HepG2 (cell line): ENCODE measurements around the gene PCGF3. TPM values are rescaled to one million over a fixed set of nuclear protein-coding genes. Genes with fewer than 3 reads are reported as not detected.

ENCODE experiments used
- AGO1 ChIP-seq: fragments of 200-400 bp; formaldehyde crosslinking; IDR thresholded peaks from 2 replicates; pipeline ENCODE4 v1.6.1; 2017; ENCODE audit warnings: mild to moderate bottlenecking, low read depth, low read length, moderate library complexity; ENCODE audit not compliant: poor library complexity, severe bottlenecking
- AKAP8 ChIP-seq: sonication (generic); formaldehyde crosslinking; IDR thresholded peaks from 2 replicates; pipeline ENCODE4 v1.5.1; 2020; ENCODE audit warnings: mild to moderate bottlenecking, missing genetic modification reagents
- DR1 ChIP-seq: sonication (generic); formaldehyde crosslinking; IDR thresholded peaks from 2 replicates; pipeline ENCODE4 v1.8.0; 2021; ENCODE audit warnings: mild to moderate bottlenecking, missing genetic modification reagents, inconsistent platforms
- HNF4G ChIP-seq, 2 experiments: sonication (generic) in 1 of 2; formaldehyde crosslinking in 1 of 2; IDR thresholded peaks; 2 replicates each; pipeline versions ENCODE4 v1.4.0 to v1.6.1; 2011 to 2020; ENCODE audit warnings: borderline replicate concordance in 2 of 2, low read depth in 2 of 2, mild to moderate bottlenecking in 2 of 2, low read length in 1 of 2, missing genetic modification reagents in 1 of 2, moderate library complexity in 1 of 2
- KDM3A ChIP-seq: IDR thresholded peaks from 2 replicates; pipeline ENCODE4 v1.6.1; 2018; ENCODE audit warnings: low read depth, missing compliant biosample characterization
- KDM4B ChIP-seq: sonication (generic); formaldehyde crosslinking; IDR thresholded peaks from 2 replicates; pipeline ENCODE4 v1.4.0; 2020; ENCODE audit warnings: missing genetic modification reagents
- KDM5B ChIP-seq: sonication (generic); formaldehyde crosslinking; IDR thresholded peaks from 2 replicates; pipeline ENCODE4 v1.4.0; 2020; ENCODE audit warnings: missing genetic modification reagents, mild to moderate bottlenecking, borderline replicate concordance
- MLX ChIP-seq: IDR thresholded peaks from 2 replicates; pipeline ENCODE4 v1.6.1; 2016
- NCOR1 ChIP-seq: fragments of 200-600 bp; sonication (generic); IDR thresholded peaks from 2 replicates; pipeline ENCODE4 v1.7.0; 2017; ENCODE audit warnings: antibody characterized with exemption, low read length, borderline replicate concordance
- PPARG ChIP-seq: conservative IDR thresholded peaks from 2 replicates; pipeline ENCODE4 v1.6.1; 2016; ENCODE audit warnings: missing biosample characterization, missing genetic modification reagents
- RARG ChIP-seq: sonication (generic); formaldehyde crosslinking; IDR thresholded peaks from 2 replicates; pipeline ENCODE4 v1.4.0; 2020; ENCODE audit warnings: low read depth, mild to moderate bottlenecking, missing genetic modification reagents
- SNAI1 ChIP-seq: sonication (generic); formaldehyde crosslinking; IDR thresholded peaks from 2 replicates; pipeline ENCODE4 v1.5.0; 2020; ENCODE audit warnings: mild to moderate bottlenecking, missing genetic modification reagents, borderline replicate concordance
- SOX6 ChIP-seq, 2 experiments: fragments of 450-650 bp in 1 of 2; sonication (generic) in 1 of 2; formaldehyde crosslinking in 1 of 2; IDR thresholded peaks; 2 replicates each; pipeline versions ENCODE4 v1.4.0 to v1.6.1; 2017 to 2020; ENCODE audit warnings: antibody characterized with exemption in 1 of 2, mild to moderate bottlenecking in 1 of 2, missing genetic modification reagents in 1 of 2
- SP1 ChIP-seq, 2 experiments: fragments of 450-650 bp in 1 of 2; sonication (generic) in 1 of 2; formaldehyde crosslinking in 1 of 2; IDR thresholded peaks; 2 replicates each; pipeline versions ENCODE4 v1.4.0 to v1.6.1; 2016 to 2020; ENCODE audit warnings: missing genetic modification reagents in 1 of 2
- TAF15 ChIP-seq: fragments of 200-400 bp; formaldehyde crosslinking; IDR thresholded peaks from one replicate; pipeline ENCODE4 v1.6.1; 2018; ENCODE audit warnings: mild to moderate bottlenecking, low read depth, low read length; ENCODE audit not compliant: poor library complexity, severe bottlenecking
- TBP ChIP-seq: sonication (generic); formaldehyde crosslinking; IDR thresholded peaks from 2 replicates; pipeline ENCODE4 v1.5.0; 2020; ENCODE audit warnings: missing genetic modification reagents
- TCF12 ChIP-seq, 2 experiments: fragments of 450-650 bp in 1 of 2; sonication (generic) in 1 of 2; formaldehyde crosslinking in 1 of 2; IDR thresholded peaks; 2 replicates each; pipeline versions ENCODE4 v1.6.1 to v1.8.0; 2017 to 2022; ENCODE audit warnings: antibody characterized with exemption in 1 of 2, mild to moderate bottlenecking in 1 of 2, missing genetic modification reagents in 1 of 2, moderate library complexity in 1 of 2
- TCF7 ChIP-seq: sonication (generic); IDR thresholded peaks from 2 replicates; pipeline ENCODE4 v1.6.1; 2016; ENCODE audit warnings: antibody characterized with exemption, low read depth
- ZNF18 ChIP-seq: sonication (generic); formaldehyde crosslinking; IDR thresholded peaks from 2 replicates; pipeline ENCODE4 v1.8.0; 2022; ENCODE audit warnings: mild to moderate bottlenecking, missing genetic modification reagents; ENCODE audit not compliant: insufficient replicate concordance
- ZNF253 ChIP-seq: sonication (generic); formaldehyde crosslinking; IDR thresholded peaks from 2 replicates; pipeline ENCODE4 v1.8.0; 2022; ENCODE audit warnings: mild to moderate bottlenecking, missing genetic modification reagents, borderline replicate concordance
- ZNF264 ChIP-seq: sonication (generic); formaldehyde crosslinking; IDR thresholded peaks from 2 replicates; pipeline ENCODE4 v1.4.0; 2020; ENCODE audit warnings: missing genetic modification reagents
- ZNF501 ChIP-seq: sonication (generic); formaldehyde crosslinking; IDR thresholded peaks from 2 replicates; pipeline ENCODE4 v1.5.1; 2020; ENCODE audit warnings: mild to moderate bottlenecking, moderate library complexity, missing genetic modification reagents
- ZNF563 ChIP-seq: sonication (generic); formaldehyde crosslinking; IDR thresholded peaks from 2 replicates; pipeline ENCODE4 v1.8.0; 2022; ENCODE audit warnings: mild to moderate bottlenecking, moderate library complexity, missing genetic modification reagents
- ZNF777 ChIP-seq: sonication (generic); formaldehyde crosslinking; IDR thresholded peaks from 2 replicates; pipeline ENCODE4 v1.4.0; 2020; ENCODE audit warnings: missing genetic modification reagents
- ZNF839 ChIP-seq: sonication (generic); formaldehyde crosslinking; IDR thresholded peaks from 2 replicates; pipeline ENCODE4 v1.4.0; 2020; ENCODE audit warnings: missing genetic modification reagents, mild to moderate bottlenecking, borderline replicate concordance
- polyA plus RNA-seq, 8 experiments: library from polyadenylated mRNA; depleted of rRNA in 3 of 8; stranded (reverse) in 7 of 8; unstranded in 1 of 8; fragments of >200 nt; fragmentation: Illumina TruSeq in 4 of 8; extraction: Trizol in 4 of 8; gene quantifications; 2 replicates each; pipeline versions ENCODE4 v1.2.1 to v1.2.3, GENCODE V29; 2011 to 2016; ENCODE audit warnings: low read depth in 4 of 8, missing spikeins in 1 of 8, mixed read lengths in 1 of 8; ENCODE audit not compliant: insufficient read depth in 1 of 8
- total RNA-seq, 5 experiments: library from RNA; depleted of rRNA; stranded (reverse); fragments of >200 nt; fragmentation: Illumina TruSeq; extraction: Trizol; gene quantifications; 2 replicates each; pipeline ENCODE4 v1.2.3, GENCODE V29; 2016; ENCODE audit warnings: low read depth in 1 of 5

Gene PCGF3
- total and polyA plus RNA-seq, 2 of the 13 experiments (the other 11 are each of a cell fraction or from before 2014, with no cell fraction given), result 28.6 to 66.2 TPM

GRCh38 chr4:781493-782216 is 76.0 kb downstream of the PCGF3 start (continued):
- TF ChIP-seq KDM5B (peak; percentile 74), AGO1 (peak; percentile 14), PPARG (CRISPR knock-in tag) (no peak), MLX (CRISPR knock-in tag) (no peak), NCOR1 (no peak; the same call in 1 of the 2 replicates), TAF15 (peak; percentile 51), ZNF839 (CRISPR knock-in tag) (no peak; the same call in 1 of the 2 replicates), SOX6 (IDR thresholded peaks at IDR 0.05) (no peak), SOX6 (CRISPR knock-in tag; IDR thresholded peaks at IDR 0.05) (peak; percentile 31; the same call in 1 of the 2 replicates), ZNF501 (peak; percentile 64; the same call in 1 of the 2 replicates), RARG (no peak), SNAI1 (CRISPR knock-in tag) (0 out of 2 replicates have a peak, but pooled peaks have one; percentile 59), ZNF777 (CRISPR knock-in tag) (peak; percentile 16; the same call in 1 of the 2 replicates), DR1 (CRISPR knock-in tag) (peak; percentile 51), ZNF253 (peak; percentile 76; the same call in 1 of the 2 replicates), KDM3A (0 out of 2 replicates have a peak, but pooled peaks have one; percentile 27), HNF4G (IDR thresholded peaks at IDR 0.05; ENCODE audit: borderline replicate concordance, low read depth, low read length) (no peak), HNF4G (CRISPR knock-in tag; IDR thresholded peaks at IDR 0.05; ENCODE audit: borderline replicate concordance, low read depth) (peak; percentile 63; the same call in 1 of the 2 replicates), ZNF563 (CRISPR knock-in tag) (peak; percentile 30; the same call in 1 of the 2 replicates), ZNF264 (CRISPR knock-in tag) (peak; percentile 45), TCF7 (no peak), TBP (CRISPR knock-in tag) (no peak), ZNF18 (CRISPR knock-in tag) (peak; percentile 83), SP1 (IDR thresholded peaks at IDR 0.05) (no peak), SP1 (CRISPR knock-in tag; IDR thresholded peaks at IDR 0.05) (peak; percentile 13; the same call in 1 of the 2 replicates), TCF12 (IDR thresholded peaks at IDR 0.05) (no peak), TCF12 (CRISPR knock-in tag; IDR thresholded peaks at IDR 0.05) (peak; percentile 73; the same call in 1 of the 2 replicates), KDM4B (CRISPR knock-in tag) (peak; percentile 42), AKAP8 (CRISPR knock-in tag) (0 out of 2 replicates have a peak, but pooled peaks have one; percentile 31)
